ENCODE data around the gene KLHL41.
A peak's percentile ranks its signal among the peaks of the same experiment; 100 is the strongest.

Gene KLHL41

GRCh38 chr2:169509298-169509885, at the start of gene KLHL41:
KLHL41 (plus strand) TSS chr2:169509702; CDS start chr2:169509779, 77 bp downstream.
- H3K27me3 ChIP-seq (ENCODE audit: control insufficient read depth, insufficient read depth, low read length) = no peaks in the 10 kb centered on the region
- no peak within 1 kb of the TSS for H3K27ac ChIP-seq (ENCODE audit: low read depth, low read length)
- H3K9ac ChIP-seq (ENCODE audit: low read depth, low read length) = no peak within 1 kb of the TSS
- H3K9me3 ChIP-seq (ENCODE audit: control insufficient read depth, insufficient read depth, low read length) = no peaks in the 10 kb centered on the region
- no peaks in the 10 kb centered on the region for H3K36me3 ChIP-seq (ENCODE audit: control insufficient read depth, insufficient read depth, low read length)
- 0 out of 2 replicates have a peak, but pooled peaks cover 4% of the 10 kb centered on the region for H3K4me1 ChIP-seq (ENCODE audit: control insufficient read depth, insufficient read depth, low read length)
- no peak within 1 kb of the TSS for H3K4me3 ChIP-seq (ENCODE audit: low read depth, low read length)

DNA sequence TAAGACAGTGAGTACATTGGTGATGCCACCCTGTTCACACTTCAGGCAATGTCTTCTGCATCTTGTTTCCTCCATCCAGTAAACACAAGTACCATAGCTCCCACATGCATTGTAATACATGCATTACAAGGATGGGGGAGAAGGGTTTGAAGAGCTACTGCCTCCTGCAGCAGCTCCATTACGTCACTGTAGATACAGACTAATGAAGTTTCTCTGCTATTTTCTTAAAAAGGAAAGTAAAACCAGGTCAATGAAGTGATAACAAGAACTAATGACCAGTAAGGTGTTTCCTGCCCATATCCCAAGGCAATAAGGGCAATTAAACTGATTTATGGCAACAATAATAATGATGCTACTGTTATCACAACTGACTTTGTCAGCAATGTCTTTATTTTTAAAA, 48.4 kb upstream of the KLHL41 start:
- Histone ChIP-seq H3K27ac (ENCODE audit: low read depth, low read length) (no peak overlapping the region), H3K9me3 (ENCODE audit: control insufficient read depth, insufficient read depth, low read length) (no peaks in the 10 kb centered on the region), H3K4me3 (ENCODE audit: low read depth, low read length) (no peak overlapping the region), H3K9ac (ENCODE audit: low read depth, low read length) (no peak overlapping the region), H3K27me3 (ENCODE audit: control insufficient read depth, insufficient read depth, low read length) (no peaks in the 10 kb centered on the region), H3K4me1 (ENCODE audit: control insufficient read depth, insufficient read depth, low read length) (no peaks in the 10 kb centered on the region), H3K36me3 (ENCODE audit: control insufficient read depth, insufficient read depth, low read length) (no peaks in the 10 kb centered on the region)

- Histone ChIP-seq H3K27ac (ENCODE audit: low read depth, low read length) (no peak overlapping the region), H3K4me3 (ENCODE audit: low read depth, low read length) (no peak overlapping the region), H3K9me3 (ENCODE audit: control insufficient read depth, insufficient read depth, low read length) (no peaks in the 10 kb centered on the region), H3K4me1 (ENCODE audit: control insufficient read depth, insufficient read depth, low read length) (no peaks in the 10 kb centered on the region), H3K36me3 (ENCODE audit: control insufficient read depth, insufficient read depth, low read length) (no peaks in the 10 kb centered on the region), H3K27me3 (ENCODE audit: control insufficient read depth, insufficient read depth, low read length) (no peaks in the 10 kb centered on the region), H3K9ac (ENCODE audit: low read depth, low read length) (no peak overlapping the region)
Observed at GRCh38 chr2:169462896-169463695, 46.4 kb upstream of the KLHL41 start.

GRCh38 chr2:169464466-169464865, 45.0 kb upstream of the KLHL41 start:
- Histone ChIP-seq H3K27me3 (ENCODE audit: control insufficient read depth, insufficient read depth, low read length) (no peaks in the 10 kb centered on the region), H3K9ac (ENCODE audit: low read depth, low read length) (no peak overlapping the region), H3K4me3 (ENCODE audit: low read depth, low read length) (no peak overlapping the region), H3K9me3 (ENCODE audit: control insufficient read depth, insufficient read depth, low read length) (no peaks in the 10 kb centered on the region), H3K4me1 (ENCODE audit: control insufficient read depth, insufficient read depth, low read length) (no peaks in the 10 kb centered on the region), H3K36me3 (ENCODE audit: control insufficient read depth, insufficient read depth, low read length) (no peaks in the 10 kb centered on the region), H3K27ac (ENCODE audit: low read depth, low read length) (no peak overlapping the region)

- no peak overlapping the region for H3K27ac ChIP-seq (ENCODE audit: low read depth, low read length)
- H3K27me3 ChIP-seq (ENCODE audit: control insufficient read depth, insufficient read depth, low read length) = no peaks in the 10 kb centered on the region
- no peaks in the 10 kb centered on the region for H3K36me3 ChIP-seq (ENCODE audit: control insufficient read depth, insufficient read depth, low read length)
- H3K4me1 ChIP-seq (ENCODE audit: control insufficient read depth, insufficient read depth, low read length) = no peaks in the 10 kb centered on the region
- H3K4me3 ChIP-seq (ENCODE audit: low read depth, low read length) = no peak overlapping the region
- H3K9ac ChIP-seq (ENCODE audit: low read depth, low read length) = no peak overlapping the region
- no peaks in the 10 kb centered on the region for H3K9me3 ChIP-seq (ENCODE audit: control insufficient read depth, insufficient read depth, low read length)
Observed at GRCh38 chr2:169464882-169465281, 44.6 kb upstream of the KLHL41 start.

GRCh38 chr2:169468841-169469240, 40.7 kb upstream of the KLHL41 start:
- H3K4me1 ChIP-seq (ENCODE audit: control insufficient read depth, insufficient read depth, low read length) = no peaks in the 10 kb centered on the region
- no peak overlapping the region for H3K9ac ChIP-seq (ENCODE audit: low read depth, low read length)
- no peak overlapping the region for H3K4me3 ChIP-seq (ENCODE audit: low read depth, low read length)
- no peak overlapping the region for H3K27ac ChIP-seq (ENCODE audit: low read depth, low read length)
- H3K9me3 ChIP-seq (ENCODE audit: control insufficient read depth, insufficient read depth, low read length) = no peaks in the 10 kb centered on the region
- no peaks in the 10 kb centered on the region for H3K36me3 ChIP-seq (ENCODE audit: control insufficient read depth, insufficient read depth, low read length)
- H3K27me3 ChIP-seq (ENCODE audit: control insufficient read depth, insufficient read depth, low read length) = no peaks in the 10 kb centered on the region

DNA sequence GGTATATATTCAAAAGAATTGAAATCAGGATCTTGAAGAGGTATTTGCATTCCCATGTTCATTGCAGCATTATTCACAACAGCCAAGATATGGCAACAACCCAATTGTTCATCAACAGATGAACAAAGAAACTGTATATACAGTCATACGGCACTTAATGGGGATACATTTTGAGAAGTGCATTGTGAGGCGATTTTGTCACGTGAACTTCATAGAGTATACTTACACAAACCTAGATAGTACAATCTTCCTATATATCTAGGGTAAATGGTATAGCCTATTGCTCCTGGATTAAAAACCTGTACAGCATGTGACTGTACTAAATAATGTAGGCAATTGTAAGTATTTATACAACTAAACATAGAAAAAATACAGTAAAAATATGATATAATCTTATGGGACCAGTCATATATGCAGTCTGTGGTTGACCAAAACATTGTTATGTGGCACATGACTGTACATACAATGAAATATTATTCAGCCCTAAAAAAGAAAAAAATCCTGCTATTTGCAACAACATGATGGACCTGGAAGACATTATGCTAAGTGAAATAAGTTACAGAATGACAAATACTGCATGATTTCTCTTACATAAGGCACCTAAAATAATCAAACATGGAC, 39.4 kb upstream of the KLHL41 start:
- Histone ChIP-seq H3K27ac (ENCODE audit: low read depth, low read length) (no peak overlapping the region), H3K9me3 (ENCODE audit: control insufficient read depth, insufficient read depth, low read length) (no peaks in the 10 kb centered on the region), H3K36me3 (ENCODE audit: control insufficient read depth, insufficient read depth, low read length) (no peaks in the 10 kb centered on the region), H3K27me3 (ENCODE audit: control insufficient read depth, insufficient read depth, low read length) (no peaks in the 10 kb centered on the region), H3K4me1 (ENCODE audit: control insufficient read depth, insufficient read depth, low read length) (no peaks in the 10 kb centered on the region), H3K9ac (ENCODE audit: low read depth, low read length) (no peak overlapping the region), H3K4me3 (ENCODE audit: low read depth, low read length) (no peak overlapping the region)

GRCh38 chr2:169472249-169472648, 37.3 kb upstream of the KLHL41 start:
- Histone ChIP-seq H3K27me3 (ENCODE audit: control insufficient read depth, insufficient read depth, low read length) (no peaks in the 10 kb centered on the region; the same call in 1 of the 2 replicates), H3K36me3 (ENCODE audit: control insufficient read depth, insufficient read depth, low read length) (no peaks in the 10 kb centered on the region), H3K9ac (ENCODE audit: low read depth, low read length) (no peak overlapping the region), H3K4me1 (ENCODE audit: control insufficient read depth, insufficient read depth, low read length) (no peaks in the 10 kb centered on the region), H3K27ac (ENCODE audit: low read depth, low read length) (no peak overlapping the region), H3K4me3 (ENCODE audit: low read depth, low read length) (no peak overlapping the region), H3K9me3 (ENCODE audit: control insufficient read depth, insufficient read depth, low read length) (no peaks in the 10 kb centered on the region)

DNA sequence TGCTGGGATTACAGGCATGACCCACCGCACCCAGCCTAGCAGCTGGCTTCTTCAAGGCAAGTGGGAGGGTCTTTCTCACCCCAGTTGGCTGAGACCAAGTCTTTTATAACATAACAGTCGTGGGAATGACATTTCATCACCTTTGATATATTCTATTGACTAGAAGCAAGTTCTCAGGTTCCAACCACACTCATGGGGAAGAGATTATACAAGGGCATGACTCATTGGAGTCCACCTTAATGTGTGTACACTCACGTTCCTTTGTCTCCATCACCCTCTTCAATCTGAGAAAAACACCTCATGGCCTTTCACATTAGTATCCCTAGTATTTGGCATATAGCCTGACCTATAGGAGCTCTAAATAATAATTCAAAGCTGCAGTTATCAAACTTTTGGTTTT, 33.0 kb upstream of the KLHL41 start:
- no peaks in the 10 kb centered on the region for H3K36me3 ChIP-seq (ENCODE audit: control insufficient read depth, insufficient read depth, low read length)
- H3K9ac ChIP-seq (ENCODE audit: low read depth, low read length) = no peak overlapping the region
- no peak overlapping the region for H3K27ac ChIP-seq (ENCODE audit: low read depth, low read length)
- H3K4me1 ChIP-seq (ENCODE audit: control insufficient read depth, insufficient read depth, low read length) = no peaks in the 10 kb centered on the region
- H3K9me3 ChIP-seq (ENCODE audit: control insufficient read depth, insufficient read depth, low read length) = no peaks in the 10 kb centered on the region
- H3K27me3 ChIP-seq (ENCODE audit: control insufficient read depth, insufficient read depth, low read length) = peaks cover 34% of the 10 kb centered on the region
- no peak overlapping the region for H3K4me3 ChIP-seq (ENCODE audit: low read depth, low read length)

- Histone ChIP-seq H3K36me3 (ENCODE audit: control insufficient read depth, insufficient read depth, low read length) (no peaks in the 10 kb centered on the region), H3K27me3 (ENCODE audit: control insufficient read depth, insufficient read depth, low read length) (peaks cover 47% of the 10 kb centered on the region), H3K4me3 (ENCODE audit: low read depth, low read length) (no peak overlapping the region), H3K9me3 (ENCODE audit: control insufficient read depth, insufficient read depth, low read length) (no peaks in the 10 kb centered on the region), H3K9ac (ENCODE audit: low read depth, low read length) (no peak overlapping the region), H3K27ac (ENCODE audit: low read depth, low read length) (no peak overlapping the region), H3K4me1 (ENCODE audit: control insufficient read depth, insufficient read depth, low read length) (no peaks in the 10 kb centered on the region)
Observed at GRCh38 chr2:169478339-169478738, 31.2 kb upstream of the KLHL41 start.

GRCh38 chr2:169478745-169479256, 30.7 kb upstream of the KLHL41 start:
- no peak overlapping the region for H3K27ac ChIP-seq (ENCODE audit: low read depth, low read length)
- H3K36me3 ChIP-seq (ENCODE audit: control insufficient read depth, insufficient read depth, low read length) = no peaks in the 10 kb centered on the region
- H3K4me1 ChIP-seq (ENCODE audit: control insufficient read depth, insufficient read depth, low read length) = no peaks in the 10 kb centered on the region
- peaks cover 47% of the 10 kb centered on the region for H3K27me3 ChIP-seq (ENCODE audit: control insufficient read depth, insufficient read depth, low read length)
- 0 out of 2 replicates have a peak overlapping the region, but pooled peaks have one; percentile 39 for H3K9ac ChIP-seq (ENCODE audit: low read depth, low read length)
- H3K9me3 ChIP-seq (ENCODE audit: control insufficient read depth, insufficient read depth, low read length) = no peaks in the 10 kb centered on the region
- H3K4me3 ChIP-seq (ENCODE audit: low read depth, low read length) = peak overlapping the region; percentile 80

All from HUES48 (cell line).